ENCODE data around the gene DDX39B. TPM values are rescaled to one million over a fixed set of nuclear protein-coding genes. Genes with fewer than 3 reads are reported as not detected.

The DDX39B gene
- total and polyA plus RNA-seq, 2 of the 8 experiments (the other 6 are each of a cell fraction or from before 2014, with no cell fraction given), result 780 to 1,164 TPM

DNA sequence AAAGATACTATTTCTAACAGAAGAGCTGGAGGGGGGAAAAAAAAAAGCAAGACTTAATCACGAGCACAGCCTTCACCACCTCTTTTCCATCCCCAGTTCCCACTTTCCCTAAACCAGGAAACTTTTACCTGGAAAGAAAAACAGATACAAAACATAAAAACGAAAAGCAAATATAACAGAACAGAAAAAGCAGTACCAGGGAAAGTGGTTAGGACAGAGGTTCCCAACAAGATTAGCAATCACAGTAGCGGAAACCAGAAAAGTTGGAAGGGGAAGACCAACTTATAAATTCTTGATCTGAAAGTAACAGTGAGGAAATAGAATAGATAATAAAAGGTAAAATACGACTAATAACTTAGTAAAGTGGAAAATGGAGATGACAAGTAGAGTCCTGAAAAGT is 1.2 kb downstream of the DDX39B start:
- peak overlapping the region; percentile 99; the same call in 1 of the 2 replicates for H2AK5ac ChIP-seq (ENCODE audit: low read depth, low read length)
- H3K27me3 ChIP-seq (replicated peaks in 1 of 4; ENCODE audit: control insufficient read depth in 3 of 4, extremely low read depth in 1 of 4, insufficient read depth in 3 of 4, low read length in 3 of 4), result no peaks in the 10 kb centered on the region
- WGBS, 2 experiments (ENCODE audit: extremely low coverage in 1 of 2, insufficient coverage in 1 of 2, insufficient read length in 1 of 2, insufficient replicate concordance in 2 of 2, low coverage in 1 of 2, low lambda C conversion rate in 2 of 2, missing lambda C conversion rate in 1 of 2), result 32% methylated on average over 4 of the region's 4 CpGs; no CpG with 5 or more reads in 1 of the 2 experiments
- H3K4me3 ChIP-seq (ENCODE audit: extremely low read depth in 1 of 4, insufficient read depth in 2 of 4, low read depth in 3 of 4, low read length in 4 of 4), result peak overlapping the region; percentile 75 to 99 (median 97)
- H3K79me2 ChIP-seq (ENCODE audit: control insufficient read depth in 1 of 2, insufficient read depth in 2 of 2, low read length in 2 of 2), result peaks cover 34 to 64% of the 10 kb centered on the region in 2 experiments
- peak overlapping the region; percentile 100; the same call in 1 of the 2 replicates for H2BK5ac ChIP-seq (ENCODE audit: low read depth, low read length)
- H3K4me1 ChIP-seq (replicated peaks in 1 of 4; ENCODE audit: control insufficient read depth in 3 of 4, insufficient read depth in 4 of 4, low read length in 3 of 4), result peaks cover 2 to 14% (median 8%) of the 10 kb centered on the region in 4 experiments; a peak in 5 of 7 replicates
- no peaks in the 10 kb centered on the region for H3K9me3 ChIP-seq (ENCODE audit: insufficient read depth in 2 of 2, low read depth in 1 of 2, low read length in 1 of 2)
- H2BK15ac ChIP-seq (ENCODE audit: low read length), result no peak overlapping the region
- peak overlapping the region; percentile 99 for H3K27ac ChIP-seq (ENCODE audit: low read depth, low read length)
- H3K4me2 ChIP-seq (ENCODE audit: insufficient read depth in 1 of 2, low read depth in 2 of 2, low read length in 2 of 2), result peak overlapping the region; percentile 71 to 86
- ChIA-PET CTCF (ENCODE audit: partially characterized antibody) (interaction anchor here (0.6 to 24.7 kb wide), 4 partner anchors 10 to 61 kb away, joined by 3 to 613 read pairs (median 8); partner anchors contain the start of gene NCR3), POLR2A (ENCODE audit: partially characterized antibody) (interaction anchor here (1.1 to 18.4 kb wide), 32 partner anchors 8 to 287 kb away, joined by 3 to 428 read pairs (median 13); partner anchors contain the start of genes AIF1, BAG6, C6orf47 and CSNK2B)
- no peak overlapping the region for H3K4ac ChIP-seq (replicated peaks; ENCODE audit: insufficient read length, low read depth, low read length)
- H2BK20ac ChIP-seq (ENCODE audit: low read length), result no peak overlapping the region
- no peak overlapping the region for H4K5ac ChIP-seq (ENCODE audit: insufficient read length, low read depth, low read length)
- H4K8ac ChIP-seq (ENCODE audit: extremely low read depth, insufficient read depth, low read length), result no peak overlapping the region
- H3K23me2 ChIP-seq (ENCODE audit: low read depth, low read length), result peaks cover 5% of the 10 kb centered on the region
- H3K9ac ChIP-seq (replicated peaks in 1 of 4; ENCODE audit: extremely low read depth in 1 of 4, low read depth in 3 of 4, low read length in 3 of 4), result peak overlapping the region; percentile 97 to 100 (median 98)
- H3K56ac ChIP-seq (replicated peaks; ENCODE audit: insufficient read length, low read depth, low read length), result no peak overlapping the region
- no peak overlapping the region for H2BK120ac ChIP-seq (replicated peaks; ENCODE audit: low read depth, low read length)
- no peak for DNase-seq (ENCODE audit: low read depth in 1 of 2, low spot score in 2 of 2)
- H3K36me3 ChIP-seq (ENCODE audit: control insufficient read depth in 2 of 4, insufficient read depth in 4 of 4, low read length in 3 of 4), result peaks cover 33 to 49% (median 45%) of the 10 kb centered on the region in 4 experiments
- no peak overlapping the region for H4K91ac ChIP-seq (replicated peaks; ENCODE audit: insufficient read length, low read length)
- no peak for FAIRE-seq
- H2BK12ac ChIP-seq (ENCODE audit: low read depth, low read length), result no peak overlapping the region
- no peak overlapping the region for H3K23ac ChIP-seq (ENCODE audit: insufficient read length)
- H2AFZ ChIP-seq (ENCODE audit: low read length), result no peak overlapping the region
- TF ChIP-seq PHF8 (conservative IDR thresholded peaks at IDR 0.05; ENCODE audit: low read depth, low read length), result 0 out of 2 replicates have a peak, but pooled peaks have one; percentile 17
- TF ChIP-seq POLR2A (IDR thresholded peaks at IDR 0.05; ENCODE audit: control extremely low read depth in 1 of 2, low read depth in 2 of 2, low read length in 2 of 2), result no peak
- H4K20me1 ChIP-seq (replicated peaks in 1 of 2; ENCODE audit: control insufficient read depth in 1 of 2, insufficient read depth in 2 of 2, low read length in 2 of 2), result peaks cover 27 to 29% of the 10 kb centered on the region in 2 experiments
- H3K14ac ChIP-seq (ENCODE audit: insufficient read length), result no peak overlapping the region
- no peaks in the 10 kb centered on the region; the same call in 1 of the 2 replicates for H3K79me1 ChIP-seq (ENCODE audit: low read depth, low read length)
- H3K18ac ChIP-seq (ENCODE audit: extremely low read depth, low read length), result no peak overlapping the region; the same call in 1 of the 2 replicates

Data from H1 (cell line).